ENCODE results near the gene KIAA1328. TPM values are rescaled to one million over a fixed set of nuclear protein-coding genes. Genes with fewer than 3 reads are reported as not detected.

The KIAA1328 gene
- total and polyA plus RNA-seq, 9 of the 15 experiments (the other 6 are each of a cell fraction or from before 2014, with no cell fraction given): 4.0 to 8.6 (median 7.4) TPM

GRCh38 chr18:37270038-37270665 lies 441.2 kb downstream of the KIAA1328 start (continued):
- TF ChIP-seq, protein P1, sequence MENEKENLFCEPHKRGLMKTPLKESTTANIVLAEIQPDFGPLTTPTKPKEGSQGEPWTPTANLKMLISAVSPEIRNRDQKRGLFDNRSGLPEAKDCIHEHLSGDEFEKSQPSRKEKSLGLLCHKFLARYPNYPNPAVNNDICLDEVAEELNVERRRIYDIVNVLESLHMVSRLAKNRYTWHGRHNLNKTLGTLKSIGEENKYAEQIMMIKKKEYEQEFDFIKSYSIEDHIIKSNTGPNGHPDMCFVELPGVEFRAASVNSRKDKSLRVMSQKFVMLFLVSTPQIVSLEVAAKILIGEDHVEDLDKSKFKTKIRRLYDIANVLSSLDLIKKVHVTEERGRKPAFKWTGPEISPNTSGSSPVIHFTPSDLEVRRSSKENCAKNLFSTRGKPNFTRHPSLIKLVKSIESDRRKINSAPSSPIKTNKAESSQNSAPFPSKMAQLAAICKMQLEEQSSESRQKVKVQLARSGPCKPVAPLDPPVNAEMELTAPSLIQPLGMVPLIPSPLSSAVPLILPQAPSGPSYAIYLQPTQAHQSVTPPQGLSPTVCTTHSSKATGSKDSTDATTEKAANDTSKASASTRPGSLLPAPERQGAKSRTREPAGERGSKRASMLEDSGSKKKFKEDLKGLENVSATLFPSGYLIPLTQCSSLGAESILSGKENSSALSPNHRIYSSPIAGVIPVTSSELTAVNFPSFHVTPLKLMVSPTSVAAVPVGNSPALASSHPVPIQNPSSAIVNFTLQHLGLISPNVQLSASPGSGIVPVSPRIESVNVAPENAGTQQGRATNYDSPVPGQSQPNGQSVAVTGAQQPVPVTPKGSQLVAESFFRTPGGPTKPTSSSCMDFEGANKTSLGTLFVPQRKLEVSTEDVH (IDR thresholded peaks at IDR 0.05; ENCODE audit: low read depth, partially characterized antibody): no peak
- TF ChIP-seq ZFPM2 (CRISPR knock-in tag; IDR thresholded peaks at IDR 0.05) (0 out of 2 replicates have a peak, but pooled peaks have one; percentile 23), ZNF584 (CRISPR knock-in tag; IDR thresholded peaks at IDR 0.05; ENCODE audit: low read depth) (peak; percentile 96), ZNF175 (CRISPR knock-in tag; IDR thresholded peaks at IDR 0.05; ENCODE audit: low read depth) (peak; percentile 97), TCF7 (IDR thresholded peaks at IDR 0.05; ENCODE audit: borderline replicate concordance) (no peak), FOXA1 (IDR thresholded peaks at IDR 0.05; ENCODE audit: borderline replicate concordance) (no peak), ILK (tag; IDR thresholded peaks at IDR 0.05; ENCODE audit: borderline replicate concordance, low read depth) (0 out of 2 replicates have a peak, but pooled peaks have one; percentile 9), SIX5 (IDR thresholded peaks at IDR 0.05; ENCODE audit: borderline replicate concordance in 1 of 2, insufficient read depth in 1 of 2, low read depth in 1 of 2, low read length in 2 of 2) (no peak), HDAC8 (tag; IDR thresholded peaks at IDR 0.05) (peak; percentile 84; the same call in 1 of the 2 replicates), ATF2 (CRISPR knock-in tag; IDR thresholded peaks at IDR 0.05) (peak; percentile 85), MAX (CRISPR knock-in tag; IDR thresholded peaks at IDR 0.05) (peak; percentile 65), SFPQ (IDR thresholded peaks at IDR 0.05; ENCODE audit: low read depth, low read length) (no peak), NCOA1 (IDR thresholded peaks at IDR 0.05; ENCODE audit: low read depth) (peak; percentile 100), MEIS2 (IDR thresholded peaks at IDR 0.05; ENCODE audit: partially characterized antibody) (peak; percentile 18)
- TF ChIP-seq, protein P2, sequence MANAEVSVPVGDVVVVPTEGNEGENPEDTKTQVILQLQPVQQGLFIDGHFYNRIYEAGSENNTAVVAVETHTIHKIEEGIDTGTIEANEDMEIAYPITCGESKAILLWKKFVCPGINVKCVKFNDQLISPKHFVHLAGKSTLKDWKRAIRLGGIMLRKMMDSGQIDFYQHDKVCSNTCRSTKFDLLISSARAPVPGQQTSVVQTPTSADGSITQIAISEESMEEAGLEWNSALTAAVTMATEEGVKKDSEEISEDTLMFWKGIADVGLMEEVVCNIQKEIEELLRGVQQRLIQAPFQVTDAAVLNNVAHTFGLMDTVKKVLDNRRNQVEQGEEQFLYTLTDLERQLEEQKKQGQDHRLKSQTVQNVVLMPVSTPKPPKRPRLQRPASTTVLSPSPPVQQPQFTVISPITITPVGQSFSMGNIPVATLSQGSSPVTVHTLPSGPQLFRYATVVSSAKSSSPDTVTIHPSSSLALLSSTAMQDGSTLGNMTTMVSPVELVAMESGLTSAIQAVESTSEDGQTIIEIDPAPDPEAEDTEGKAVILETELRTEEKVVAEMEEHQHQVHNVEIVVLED (CRISPR knock-in tag; IDR thresholded peaks at IDR 0.05): peak; percentile 52; the same call in 1 of the 2 replicates
- TF ChIP-seq, protein P3, sequence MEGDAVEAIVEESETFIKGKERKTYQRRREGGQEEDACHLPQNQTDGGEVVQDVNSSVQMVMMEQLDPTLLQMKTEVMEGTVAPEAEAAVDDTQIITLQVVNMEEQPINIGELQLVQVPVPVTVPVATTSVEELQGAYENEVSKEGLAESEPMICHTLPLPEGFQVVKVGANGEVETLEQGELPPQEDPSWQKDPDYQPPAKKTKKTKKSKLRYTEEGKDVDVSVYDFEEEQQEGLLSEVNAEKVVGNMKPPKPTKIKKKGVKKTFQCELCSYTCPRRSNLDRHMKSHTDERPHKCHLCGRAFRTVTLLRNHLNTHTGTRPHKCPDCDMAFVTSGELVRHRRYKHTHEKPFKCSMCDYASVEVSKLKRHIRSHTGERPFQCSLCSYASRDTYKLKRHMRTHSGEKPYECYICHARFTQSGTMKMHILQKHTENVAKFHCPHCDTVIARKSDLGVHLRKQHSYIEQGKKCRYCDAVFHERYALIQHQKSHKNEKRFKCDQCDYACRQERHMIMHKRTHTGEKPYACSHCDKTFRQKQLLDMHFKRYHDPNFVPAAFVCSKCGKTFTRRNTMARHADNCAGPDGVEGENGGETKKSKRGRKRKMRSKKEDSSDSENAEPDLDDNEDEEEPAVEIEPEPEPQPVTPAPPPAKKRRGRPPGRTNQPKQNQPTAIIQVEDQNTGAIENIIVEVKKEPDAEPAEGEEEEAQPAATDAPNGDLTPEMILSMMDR (IDR thresholded peaks at IDR 0.05 in 2 of 3, conservative IDR thresholded peaks at IDR 0.05 in 1 of 3; ENCODE audit: insufficient read depth in 2 of 3, low read depth in 1 of 3, low read length in 3 of 3): no peak

Measured in K562 (cell line).